GM10248 (cell line): ENCODE data around the gene FSTL4.

ENCODE experiments used
- CTCF ChIA-PET: fragments of 300-600 bp; sonication (Branson Sonifier 250); formaldehyde crosslinking; extraction: SDS; loops from one replicate; lab custom pipeline; 2021; ENCODE audit warnings: antibody characterized with exemption; lab: Yijun Ruan, JAX
- POLR2A ChIA-PET: fragments of 350-650 bp; sonication (Branson Sonifier 250); formaldehyde crosslinking; extraction: SDS; loops from one replicate; lab custom pipeline; 2020; ENCODE audit warnings: antibody characterized with exemption; lab: Yijun Ruan, JAX
- DNase-seq: peaks from one replicate; pipeline ENCODE4 v3.0.0; 2012; ENCODE audit errors: extremely low spot score
- CTCF ChIP-seq: IDR thresholded peaks from 2 replicates; pipeline ENCODE4 v1.5.1; 2012; ENCODE audit warnings: mild to moderate bottlenecking, low read depth; ENCODE audit errors: extremely low read depth, missing control alignments, control extremely low read depth

FSTL4 gene

DNA sequence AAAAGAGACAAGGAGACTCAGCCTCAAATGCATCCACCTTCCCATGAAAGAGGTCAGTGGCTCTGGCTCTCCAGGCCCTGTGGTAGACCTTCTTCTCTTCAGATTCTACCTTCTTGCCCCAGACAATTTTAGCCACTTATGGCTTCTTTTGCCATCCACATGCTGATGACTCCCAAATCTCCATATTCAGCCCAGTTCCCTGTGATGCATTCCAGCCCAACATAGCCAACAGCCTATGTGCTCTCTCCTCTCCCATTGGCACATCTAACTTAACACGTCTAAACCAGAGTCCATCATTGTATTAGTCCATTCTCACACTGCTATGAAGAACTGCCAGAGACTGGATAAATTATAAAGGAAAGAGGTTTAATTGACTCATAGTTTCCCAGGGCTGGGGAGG, 108.8 kb downstream of the FSTL4 start:
- no peak for DNase-seq
- ChIA-PET POLR2A (no interaction called here), CTCF (no interaction called here)
- TF ChIP-seq CTCF, result no peak

DNA sequence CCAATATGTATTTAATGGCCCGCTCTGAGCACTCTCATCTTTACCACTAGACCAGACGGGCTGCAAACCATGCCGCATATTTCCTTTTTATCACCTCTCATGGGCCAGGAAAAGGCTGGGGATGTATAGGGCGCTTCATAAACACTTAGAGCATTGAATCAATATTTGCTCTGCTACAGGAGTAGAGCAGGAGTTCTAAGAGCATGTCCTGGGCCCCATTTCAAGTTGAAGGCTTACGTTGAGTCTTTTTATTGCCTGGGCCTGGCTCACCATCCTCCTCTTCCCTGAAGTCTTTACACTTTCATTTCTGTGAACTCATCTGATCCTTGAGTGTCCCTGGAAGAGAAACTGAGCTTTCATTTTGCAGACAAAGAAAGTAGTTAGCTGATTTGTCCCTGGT, 112.4 kb downstream of the FSTL4 start:
- ChIA-PET CTCF (interaction anchor here (0.8 kb wide), 1 partner anchor 51 kb away, joined by 3 read pairs; no protein-coding TSS in a partner anchor), POLR2A (no interaction called here)
- DNase-seq, result no peak
- TF ChIP-seq CTCF, result no peak

- ChIA-PET CTCF (interaction anchor here (0.9 kb wide), 1 partner anchor 9 kb away, joined by 3 read pairs; no protein-coding TSS in a partner anchor), POLR2A (no interaction called here)
- no peak for DNase-seq
- TF ChIP-seq CTCF, result no peak
Measured at GRCh38 chr5:133497608-133498348, 114.6 kb downstream of the FSTL4 start.

- DNase-seq, result no peak
- TF ChIP-seq CTCF, result no peak
- ChIA-PET CTCF (interaction anchor here (1.2 kb wide), 1 partner anchor 73 kb away, joined by 4 read pairs; no protein-coding TSS in a partner anchor), POLR2A (no interaction called here)
Measured at GRCh38 chr5:133496631-133497030, 115.7 kb downstream of the FSTL4 start.

- ChIA-PET POLR2A (no interaction called here), CTCF (interaction anchor here (0.9 to 1.3 kb wide), 2 partner anchors 35 to 71 kb away, joined by 3 read pairs; no protein-coding TSS in a partner anchor)
- DNase-seq, result no peak
- TF ChIP-seq CTCF, result no peak
Measured at GRCh38 chr5:133494923-133495246, 117.5 kb downstream of the FSTL4 start.

- DNase-seq, result no peak
- POLR2A ChIA-PET, result no interaction called here
- CTCF ChIA-PET, result interaction anchor here (0.9 to 1.3 kb wide), 2 partner anchors 35 to 71 kb away, joined by 3 read pairs; no protein-coding TSS in a partner anchor
- TF ChIP-seq CTCF, result no peak
Measured at GRCh38 chr5:133494232-133494922, 118.0 kb downstream of the FSTL4 start.
